ENCODE measurements around the gene G2E3. TPM values are rescaled to one million over a fixed set of nuclear protein-coding genes. Genes with fewer than 3 reads are reported as not detected.

Gene G2E3
- total and polyA plus RNA-seq, 2 of the 13 experiments (the other 11 are each of a cell fraction or from before 2014, with no cell fraction given) = 22.8 to 63.0 TPM

- peak; percentile 97 for TF ChIP-seq ZBTB25 (CRISPR knock-in tag; IDR thresholded peaks at IDR 0.05)
- peak; percentile 96; the same call in 1 of the 2 replicates for TF ChIP-seq ZNF235 (CRISPR knock-in tag; IDR thresholded peaks at IDR 0.05; ENCODE audit: borderline replicate concordance)
- peak; percentile 84; the same call in 1 of the 2 replicates for TF ChIP-seq ISL2 (CRISPR knock-in tag; IDR thresholded peaks at IDR 0.05)
- TF ChIP-seq SP4 (CRISPR knock-in tag; IDR thresholded peaks at IDR 0.05) = peak; percentile 99
- TF ChIP-seq ZNF263 (CRISPR knock-in tag; IDR thresholded peaks at IDR 0.05) = peak; percentile 66; the same call in 1 of the 2 replicates
- TF ChIP-seq RXRB (CRISPR knock-in tag; IDR thresholded peaks at IDR 0.05; ENCODE audit: borderline replicate concordance) = peak; percentile 77; the same call in 1 of the 2 replicates
- peak; percentile 83 for TF ChIP-seq FOXO1 (CRISPR knock-in tag; IDR thresholded peaks at IDR 0.05)
- no peak for TF ChIP-seq TRIM22 (IDR thresholded peaks at IDR 0.05)
- TF ChIP-seq ZFX (CRISPR knock-in tag; IDR thresholded peaks at IDR 0.05; ENCODE audit: low read depth) = peak; percentile 100
- peak; percentile 95 for TF ChIP-seq AHDC1 (CRISPR knock-in tag; IDR thresholded peaks at IDR 0.05; ENCODE audit: borderline replicate concordance)
- peak; percentile 99 for TF ChIP-seq NFKB2 (CRISPR knock-in tag; IDR thresholded peaks at IDR 0.05; ENCODE audit: borderline replicate concordance)
- peak; percentile 92 for TF ChIP-seq ZNF317 (CRISPR knock-in tag; IDR thresholded peaks at IDR 0.05)
- TF ChIP-seq MTF1 (CRISPR knock-in tag; IDR thresholded peaks at IDR 0.05) = peak; percentile 82; the same call in 1 of the 2 replicates
- peak; percentile 93 for TF ChIP-seq WIZ (CRISPR knock-in tag; IDR thresholded peaks at IDR 0.05)
- TF ChIP-seq ZNF329 (CRISPR knock-in tag; IDR thresholded peaks at IDR 0.05; ENCODE audit: low read depth) = peak; percentile 87
- TF ChIP-seq TEAD3 (CRISPR knock-in tag; optimal IDR thresholded peaks at IDR 0.05; ENCODE audit: borderline replicate concordance) = peak; percentile 70
- TF ChIP-seq ARID2 (CRISPR knock-in tag; IDR thresholded peaks at IDR 0.05; ENCODE audit: borderline replicate concordance) = peak; percentile 98
- peak; percentile 94 for TF ChIP-seq NKX3-1 (CRISPR knock-in tag; IDR thresholded peaks at IDR 0.05)
- no peak for TF ChIP-seq SCMH1 (CRISPR knock-in tag; IDR thresholded peaks at IDR 0.05; ENCODE audit: borderline replicate concordance)
- peak; percentile 99 for TF ChIP-seq CCDC6 (CRISPR knock-in tag; IDR thresholded peaks at IDR 0.05)
- peak; percentile 100 for TF ChIP-seq KAT7 (CRISPR knock-in tag; IDR thresholded peaks at IDR 0.05; ENCODE audit: borderline replicate concordance)
- TF ChIP-seq ZSCAN20 (CRISPR knock-in tag; IDR thresholded peaks at IDR 0.05; ENCODE audit: borderline replicate concordance) = peak; percentile 93
- no peak; the same call in 1 of the 2 replicates for TF ChIP-seq ZNF343 (CRISPR knock-in tag; IDR thresholded peaks at IDR 0.05)
Observed at GRCh38 chr14:30558675-30559555, at the start of gene G2E3 (continued).
